NT2/D1 (cell line): ENCODE measurements around the gene CIDEC.
"Not testable (repeated sequence)": the region's sequence is repeated elsewhere in the genome, so short reads cannot be mapped to it uniquely, and the experiment has no call there.

Source experiments
- DNase-seq: peaks from one replicate; pipeline ENCODE4 v3.0.0-alpha.2; 2011; ENCODE audit warnings: low read depth, low spot score
- H3K27me3 ChIP-seq: 2 replicates; pipeline ENCODE4 v1.6.0; 2011; ENCODE audit warnings: mild to moderate bottlenecking; ENCODE audit not compliant: insufficient read length, insufficient read depth
- H3K36me3 ChIP-seq: 2 replicates; pipeline ENCODE4 v1.6.1; 2011; ENCODE audit warnings: mild to moderate bottlenecking, low read length, mixed read lengths; ENCODE audit not compliant: insufficient read depth, insufficient read length
- H3K4me1 ChIP-seq: 2 replicates; pipeline ENCODE4 v1.5.1; 2011; ENCODE audit not compliant: insufficient read depth, insufficient read length
- H3K4me3 ChIP-seq: 2 replicates; pipeline ENCODE4 v1.5.1; 2011; ENCODE audit warnings: low read depth; ENCODE audit not compliant: insufficient read length
- H3K9ac ChIP-seq: 2 replicates; pipeline ENCODE4 v1.6.0; 2011; ENCODE audit warnings: low read depth; ENCODE audit not compliant: insufficient read length
- H3K9me3 ChIP-seq: 2 replicates; pipeline ENCODE4 v1.5.1; 2011; ENCODE audit warnings: mild to moderate bottlenecking, low read length; ENCODE audit not compliant: insufficient read depth
- SUZ12 ChIP-seq: IDR thresholded peaks from 2 replicates; pipeline ENCODE4 v1.6.1; 2011; ENCODE audit not compliant: insufficient read length, insufficient read depth; ENCODE audit errors: extremely low read depth
- YY1 ChIP-seq: IDR thresholded peaks from 2 replicates; pipeline ENCODE4 v1.6.1; 2011; ENCODE audit not compliant: insufficient read length, insufficient read depth
- ZNF274 ChIP-seq: IDR thresholded peaks from 2 replicates; pipeline ENCODE4 v1.6.1; 2011; ENCODE audit warnings: mild to moderate bottlenecking, low read depth, low read length

The CIDEC gene

DNA sequence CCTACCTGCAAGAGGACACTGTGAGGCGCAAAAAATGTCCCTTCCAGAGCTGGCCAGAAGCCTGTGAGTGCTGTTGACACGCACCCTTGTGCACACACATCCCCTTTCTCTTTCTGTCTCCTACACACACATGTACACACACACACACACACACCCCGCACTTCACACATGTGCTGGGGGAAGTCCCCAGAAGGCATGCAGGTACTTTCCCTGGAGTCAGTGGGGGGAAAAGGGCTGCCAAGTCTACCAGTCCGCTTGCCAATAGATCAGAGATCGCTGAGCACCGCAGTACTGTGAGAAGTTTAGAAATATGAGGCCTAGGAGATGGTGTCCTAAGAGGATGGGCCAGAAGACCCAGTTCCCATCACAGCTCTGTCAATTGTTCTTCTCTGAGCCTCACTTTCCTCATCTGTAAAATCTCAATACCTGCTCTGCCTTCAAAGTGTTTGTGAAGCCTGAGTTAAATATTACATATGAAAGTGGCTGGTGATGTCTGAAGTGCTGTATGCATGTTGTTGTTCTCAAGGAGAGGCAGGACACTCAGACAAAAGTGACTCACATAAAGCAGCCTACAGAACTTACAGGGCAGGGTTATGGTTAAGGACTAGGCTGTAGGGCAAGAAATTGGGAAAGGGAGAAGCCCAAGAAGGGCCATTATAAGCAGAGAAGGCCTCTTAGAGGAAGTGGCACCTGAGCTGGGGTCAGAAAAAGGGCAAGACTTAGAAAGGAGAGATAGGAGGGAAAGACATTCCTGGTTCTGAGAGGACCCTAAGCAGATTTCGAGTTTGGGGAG is 29.4 kb upstream of the CIDEC start:
- H3K27me3 ChIP-seq = peaks cover 2% of the 10 kb centered on the region
- H3K9ac ChIP-seq = no peak overlapping the region
- TF ChIP-seq ZNF274 (no peak), YY1 (no peak), SUZ12 (no peak)
- no peak overlapping the region for H3K4me3 ChIP-seq
- no peaks in the 10 kb centered on the region for H3K36me3 ChIP-seq
- peaks cover 7% of the 10 kb centered on the region; the same call in 1 of the 2 replicates for H3K9me3 ChIP-seq
- H3K4me1 ChIP-seq = peaks cover 5% of the 10 kb centered on the region
- DNase-seq = no peak

DNA sequence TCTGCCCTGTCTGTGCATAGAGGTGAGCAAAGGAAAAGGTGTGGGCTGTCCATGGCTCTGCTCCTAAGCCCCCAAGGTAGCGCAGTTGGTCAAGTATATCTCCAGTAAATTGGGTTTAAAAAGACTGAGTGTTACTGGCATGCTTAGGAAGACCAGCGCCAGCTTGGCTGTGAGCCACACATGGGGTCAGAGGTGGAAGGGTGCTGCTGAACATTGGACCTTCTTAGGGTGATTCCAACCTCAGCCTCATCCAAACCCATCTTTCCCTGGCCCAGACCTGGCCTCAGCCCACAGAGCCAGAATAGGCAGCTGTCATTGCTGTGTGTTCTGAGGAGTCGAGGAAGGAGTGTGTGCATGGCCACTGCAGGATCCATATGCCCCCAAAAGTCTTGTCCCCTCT is 28.2 kb upstream of the CIDEC start:
- Histone ChIP-seq H3K9me3 (peaks cover 7% of the 10 kb centered on the region; the same call in 1 of the 2 replicates), H3K9ac (no peak overlapping the region), H3K27me3 (no peaks in the 10 kb centered on the region), H3K4me1 (peaks cover 2% of the 10 kb centered on the region), H3K4me3 (no peak overlapping the region), H3K36me3 (no peaks in the 10 kb centered on the region)
- TF ChIP-seq SUZ12 (no peak), YY1 (no peak), ZNF274 (no peak)
- no peak for DNase-seq

DNA sequence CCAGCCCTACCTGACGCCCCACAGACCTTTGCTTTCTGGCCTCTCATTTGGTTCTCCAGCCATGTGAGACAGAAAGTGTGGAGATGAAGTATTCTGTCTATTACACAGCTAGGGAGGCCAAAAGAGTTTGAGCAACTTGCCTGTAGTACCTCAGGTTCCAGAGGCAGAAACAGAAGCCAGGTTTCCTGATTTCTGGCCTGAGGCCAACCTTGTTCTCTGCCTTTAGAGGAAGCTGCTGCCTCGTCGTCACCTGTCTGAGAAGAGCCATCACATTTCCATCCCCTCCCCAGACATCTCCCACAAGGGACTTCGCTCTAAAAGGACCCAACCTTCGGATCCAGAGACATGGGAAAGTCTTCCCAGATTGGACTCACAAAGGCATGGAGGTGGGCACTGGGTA is 26.4 kb upstream of the CIDEC start:
- Histone ChIP-seq H3K36me3 (no peaks in the 10 kb centered on the region), H3K27me3 (no peaks in the 10 kb centered on the region), H3K4me3 (no peak overlapping the region), H3K9me3 (no peaks in the 10 kb centered on the region), H3K9ac (no peak overlapping the region), H3K4me1 (peaks cover 8% of the 10 kb centered on the region)
- DNase-seq = no peak
- TF ChIP-seq YY1 = no peak
- TF ChIP-seq SUZ12 = no peak
- no peak for TF ChIP-seq ZNF274

DNA sequence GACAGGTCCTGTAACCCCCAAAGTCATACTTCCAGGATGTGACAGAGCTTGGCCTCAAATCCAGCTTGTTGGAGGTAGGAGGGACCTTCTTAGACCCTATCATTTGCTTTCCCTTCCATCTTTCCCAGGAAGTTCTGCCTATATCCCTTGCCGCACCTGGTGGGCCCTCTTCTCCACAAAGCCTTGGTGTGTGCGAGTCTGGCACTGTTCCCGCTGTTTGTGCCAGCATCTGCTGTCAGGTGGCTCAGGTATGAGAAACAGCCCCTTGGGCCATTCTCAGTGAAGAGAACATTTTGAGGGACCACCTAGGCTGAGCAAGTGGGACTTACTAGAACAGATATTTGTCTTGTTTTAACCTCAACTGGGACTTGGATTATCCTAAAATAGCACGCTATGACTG is 23.9 kb upstream of the CIDEC start:
- Histone ChIP-seq H3K9me3 (no peaks in the 10 kb centered on the region), H3K9ac (no peak overlapping the region), H3K27me3 (no peaks in the 10 kb centered on the region), H3K4me3 (no peak overlapping the region), H3K36me3 (no peaks in the 10 kb centered on the region), H3K4me1 (peaks cover 8% of the 10 kb centered on the region)
- no peak for TF ChIP-seq YY1
- TF ChIP-seq SUZ12 = no peak
- no peak for TF ChIP-seq ZNF274
- DNase-seq = no peak

DNA sequence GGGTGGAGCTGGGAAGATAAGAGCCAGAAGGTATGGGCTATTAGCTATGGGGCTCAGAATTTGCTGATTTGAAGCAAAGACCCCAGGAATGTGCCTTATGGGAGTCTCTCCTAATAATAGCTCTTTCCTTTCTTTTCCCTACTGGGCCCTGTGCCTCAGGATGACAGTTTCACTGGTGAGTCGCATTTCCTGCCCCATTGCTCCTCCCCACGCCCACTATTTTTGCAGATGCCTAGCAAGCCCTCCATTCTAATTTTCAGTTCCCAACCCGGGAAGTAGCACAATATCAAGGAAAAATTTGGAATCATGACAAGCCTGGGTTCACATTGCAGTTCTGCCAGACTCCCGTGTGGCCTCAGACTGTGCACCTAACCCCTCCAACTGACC is 23.2 kb upstream of the CIDEC start:
- Histone ChIP-seq H3K4me3 (no peak overlapping the region), H3K9me3 (no peaks in the 10 kb centered on the region), H3K4me1 (peaks cover 11% of the 10 kb centered on the region), H3K27me3 (no peaks in the 10 kb centered on the region), H3K9ac (no peak overlapping the region), H3K36me3 (no peaks in the 10 kb centered on the region)
- no peak for DNase-seq
- TF ChIP-seq ZNF274 (no peak), YY1 (no peak), SUZ12 (no peak)

DNA sequence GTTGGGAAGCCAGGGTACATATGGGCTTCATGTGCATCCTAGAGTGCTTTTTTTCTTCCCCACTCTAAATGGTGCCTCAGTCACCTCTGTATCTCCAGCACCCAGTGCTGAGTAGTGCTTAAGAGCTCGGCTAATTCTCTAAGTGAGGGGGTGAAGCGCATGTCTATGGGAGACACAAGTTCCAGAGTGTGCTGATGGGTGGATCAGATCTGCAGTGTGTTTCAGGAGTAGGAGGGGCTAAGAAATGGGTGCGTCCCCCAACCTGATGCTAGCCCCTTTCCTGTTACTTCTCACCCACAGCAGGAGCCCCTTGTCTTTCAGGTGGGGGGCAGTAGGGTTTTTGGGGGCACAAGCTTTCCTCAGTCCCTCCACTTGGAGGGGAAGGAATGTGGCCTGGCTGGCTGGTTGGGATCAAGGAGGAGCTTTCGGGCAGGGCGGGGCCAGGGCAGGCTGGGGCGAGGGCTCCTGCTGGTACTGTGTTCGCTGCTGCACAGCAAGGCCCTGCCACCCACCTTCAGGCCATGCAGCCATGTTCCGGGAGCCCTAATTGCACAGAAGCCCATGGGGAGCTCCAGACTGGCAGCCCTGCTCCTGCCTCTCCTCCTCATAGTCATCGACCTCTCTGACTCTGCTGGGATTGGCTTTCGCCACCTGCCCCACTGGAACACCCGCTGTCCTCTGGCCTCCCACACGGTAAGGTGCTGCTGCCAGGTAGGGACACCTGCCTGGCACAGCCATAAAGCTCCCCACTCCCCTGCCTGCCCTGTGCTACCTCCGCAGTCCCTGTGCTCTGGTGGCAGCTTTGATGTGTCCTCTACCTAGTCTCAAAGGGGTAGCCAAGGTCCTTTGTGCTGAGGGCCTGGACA is 22.6 kb upstream of the CIDEC start, which contains the start of gene IL17RE:
Gene IL17RE, plus strand, starts transcription at position 477 of the 866 bp plus-strand sequence. Its CDS starts 85 bp downstream, at position 562.
- H3K4me3 ChIP-seq = no peak within 1 kb of the TSS
- H3K9ac ChIP-seq = no peak within 1 kb of the TSS
- H3K4me1 ChIP-seq = peaks cover 11% of the 10 kb centered on the region

DNA sequence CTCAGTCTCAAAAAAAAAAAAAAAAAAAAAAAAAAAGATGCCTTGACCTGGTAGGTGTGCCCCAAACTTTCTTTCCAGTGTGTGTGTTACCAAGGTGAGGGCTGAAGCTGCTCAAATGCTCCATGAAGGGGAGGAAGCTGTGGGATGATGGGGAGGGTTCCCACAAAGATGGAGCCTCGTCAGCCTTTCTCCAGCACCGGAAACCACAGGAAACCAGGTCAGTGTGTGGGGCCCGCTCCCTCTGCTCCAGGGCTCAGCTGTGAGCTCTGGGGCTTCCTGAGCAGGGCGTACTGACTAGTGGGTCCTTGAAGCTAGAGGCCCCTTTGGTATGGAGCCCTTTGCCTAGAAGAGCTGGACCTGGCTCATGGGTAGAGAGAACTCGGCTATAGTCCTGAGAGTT is 21.9 kb upstream of the CIDEC start:
- Histone ChIP-seq H3K27me3 (no peaks in the 10 kb centered on the region), H3K9ac (no peak overlapping the region), H3K36me3 (no peaks in the 10 kb centered on the region), H3K4me1 (peaks cover 11% of the 10 kb centered on the region), H3K9me3 (no peaks in the 10 kb centered on the region), H3K4me3 (no peak overlapping the region)
- no peak for DNase-seq
- TF ChIP-seq SUZ12 (no peak), YY1 (no peak), ZNF274 (no peak)

More for the DNA sequence above, 22.6 kb upstream of the CIDEC start, which contains the start of gene IL17RE:
- Histone ChIP-seq H3K27me3 (no peaks in the 10 kb centered on the region), H3K36me3 (no peaks in the 10 kb centered on the region), H3K9me3 (no peaks in the 10 kb centered on the region)
- DNase-seq = no peak
- no peak for TF ChIP-seq SUZ12
- TF ChIP-seq YY1 = no peak
- no peak for TF ChIP-seq ZNF274

DNA sequence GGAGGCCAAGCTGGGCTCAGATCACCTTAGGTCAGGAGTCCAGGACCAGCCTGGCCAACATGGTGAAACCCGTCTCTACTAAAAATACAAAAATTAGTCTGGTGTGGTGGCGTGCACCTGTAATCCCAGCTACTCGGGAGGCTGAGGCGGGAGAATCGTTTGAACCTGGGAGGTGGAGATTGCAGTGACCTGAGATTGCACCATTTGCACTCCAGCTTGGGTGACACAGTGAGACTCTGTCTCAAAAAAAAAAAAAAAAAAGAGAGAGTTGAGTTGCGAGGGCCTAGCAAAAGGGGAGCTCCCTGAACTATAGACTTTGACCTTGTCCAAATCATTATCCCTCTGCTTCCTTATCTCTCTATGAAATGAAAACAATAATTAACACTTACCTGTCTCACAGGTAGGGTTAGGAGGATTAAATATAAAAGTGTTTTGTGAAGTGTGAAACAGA is 20.9 kb upstream of the CIDEC start:
- peaks cover 11% of the 10 kb centered on the region for H3K4me1 ChIP-seq
- H3K36me3 ChIP-seq, H3K27me3 ChIP-seq, H3K4me3 ChIP-seq, H3K9me3 ChIP-seq, H3K9ac ChIP-seq, DNase-seq: not testable (repeated sequence)
